Measurements from ENCODE around the gene OR4B1. TPM values are rescaled to one million over a fixed set of nuclear protein-coding genes. Genes with fewer than 3 reads are reported as not detected.

The OR4B1 gene
- total RNA-seq, 2 experiments from 2014 or later = not detected

GRCh38 chr11:48248902-48249301 is 32.3 kb downstream of the OR4B1 start:
- Histone ChIP-seq H3K4me3 (ENCODE audit: low read depth, low read length, poor library complexity, severe bottlenecking) (no peak overlapping the region), H3K9me3 (ENCODE audit: low read length) (0 out of 2 replicates have a peak, but pooled peaks cover 5% of the 10 kb centered on the region), H2AFZ (ENCODE audit: low read length) (no peak overlapping the region), H3K9me2 (ENCODE audit: insufficient read depth, low read length) (no peaks in the 10 kb centered on the region), H3K27ac (ENCODE audit: low read depth, low read length, poor library complexity, severe bottlenecking) (no peak overlapping the region), H3K4me1 (ENCODE audit: insufficient read depth, low read length, poor library complexity, severe bottlenecking) (no peaks in the 10 kb centered on the region), H4K20me1 (ENCODE audit: insufficient read depth, low read length) (no peaks in the 10 kb centered on the region), H3K36me3 (ENCODE audit: insufficient read depth, low read length) (no peaks in the 10 kb centered on the region), H3K4me2 (ENCODE audit: low read length) (no peak overlapping the region), H3K79me2 (ENCODE audit: insufficient read depth, low read depth, low read length) (no peaks in the 10 kb centered on the region)
- TF ChIP-seq EZH2phosphoT487 (IDR thresholded peaks at IDR 0.05; ENCODE audit: borderline replicate concordance, low read depth, low read length) = no peak
- TF ChIP-seq CTCF (conservative IDR thresholded peaks at IDR 0.05; ENCODE audit: low read length) = no peak
- no TSS peak for BruUV-seq (replicated peaks)
- DNase-seq (ENCODE audit: low spot score) = no peak
- intact Hi-C loops (cut with micrococcal nuclease; ENCODE audit: unreplicated experiment) = no loop called here
- CTCF ChIA-PET (ENCODE audit: unreplicated experiment) = no interaction called here
- POLR2A ChIA-PET = no interaction called here

GRCh38 chr11:48261600-48261999 is 45.0 kb downstream of the OR4B1 start:
- Histone ChIP-seq H3K4me3 (ENCODE audit: low read depth, low read length, poor library complexity, severe bottlenecking) (no peak overlapping the region), H3K9me3 (ENCODE audit: low read length) (no peaks in the 10 kb centered on the region), H3K4me1 (ENCODE audit: insufficient read depth, low read length, poor library complexity, severe bottlenecking) (no peaks in the 10 kb centered on the region), H2AFZ (ENCODE audit: low read length) (no peak overlapping the region), H3K36me3 (ENCODE audit: insufficient read depth, low read length) (no peaks in the 10 kb centered on the region), H3K27ac (ENCODE audit: low read depth, low read length, poor library complexity, severe bottlenecking) (no peak overlapping the region), H3K9me2 (ENCODE audit: insufficient read depth, low read length) (no peaks in the 10 kb centered on the region), H3K4me2 (ENCODE audit: low read length) (no peak overlapping the region), H3K79me2 (ENCODE audit: insufficient read depth, low read depth, low read length) (no peaks in the 10 kb centered on the region), H4K20me1 (ENCODE audit: insufficient read depth, low read length) (no peaks in the 10 kb centered on the region)
- DNase-seq (ENCODE audit: low spot score) = no peak
- ChIA-PET POLR2A (no interaction called here), CTCF (ENCODE audit: unreplicated experiment) (no interaction called here)
- BruUV-seq (replicated peaks) = no TSS peak
- TF ChIP-seq EZH2phosphoT487 (IDR thresholded peaks at IDR 0.05; ENCODE audit: borderline replicate concordance, low read depth, low read length) (no peak), CTCF (conservative IDR thresholded peaks at IDR 0.05; ENCODE audit: low read length) (no peak)
- intact Hi-C loops (cut with micrococcal nuclease; ENCODE audit: unreplicated experiment) = no loop called here

- POLR2A ChIA-PET = interaction anchor here (0.7 kb wide), 1 partner anchor 26 kb away, joined by 3 read pairs; no protein-coding TSS in a partner anchor
These were observed 46.9 kb downstream of the OR4B1 start, which contains the start of gene OR4X1 for GRCh38 chr11:48263423-48263911. Gene OR4X1, plus strand, starts transcription at chr11:48263861. Its CDS starts 0 bp downstream, at chr11:48263861.

More at GRCh38 chr11:48263423-48263911, 46.9 kb downstream of the OR4B1 start, which contains the start of gene OR4X1:
- no peak for DNase-seq (ENCODE audit: low spot score)
- H3K27ac ChIP-seq (ENCODE audit: low read depth, low read length, poor library complexity, severe bottlenecking) = no peak within 1 kb of the TSS
- H2AFZ ChIP-seq (ENCODE audit: low read length) = no peak within 1 kb of the TSS
- no peaks in the 10 kb centered on the region for H3K36me3 ChIP-seq (ENCODE audit: insufficient read depth, low read length)
- H3K9me3 ChIP-seq (ENCODE audit: low read length) = no peaks in the 10 kb centered on the region
- no peaks in the 10 kb centered on the region for H3K79me2 ChIP-seq (ENCODE audit: insufficient read depth, low read depth, low read length)
- H3K4me1 ChIP-seq (ENCODE audit: insufficient read depth, low read length, poor library complexity, severe bottlenecking) = no peaks in the 10 kb centered on the region
- no peaks in the 10 kb centered on the region for H4K20me1 ChIP-seq (ENCODE audit: insufficient read depth, low read length)
- no peak within 1 kb of the TSS for H3K4me2 ChIP-seq (ENCODE audit: low read length)
- intact Hi-C loops (cut with micrococcal nuclease; ENCODE audit: unreplicated experiment) = no loop called here
- TF ChIP-seq EZH2phosphoT487 (IDR thresholded peaks at IDR 0.05; ENCODE audit: borderline replicate concordance, low read depth, low read length) (no peak), CTCF (conservative IDR thresholded peaks at IDR 0.05; ENCODE audit: low read length) (no peak)
- H3K9me2 ChIP-seq (ENCODE audit: insufficient read depth, low read length) = no peaks in the 10 kb centered on the region
- BruUV-seq (replicated peaks) = no TSS peak
- CTCF ChIA-PET (ENCODE audit: unreplicated experiment) = no interaction called here
- H3K4me3 ChIP-seq (ENCODE audit: low read depth, low read length, poor library complexity, severe bottlenecking) = no peak within 1 kb of the TSS
